ENCODE results near the gene MRGPRF.

DNA sequence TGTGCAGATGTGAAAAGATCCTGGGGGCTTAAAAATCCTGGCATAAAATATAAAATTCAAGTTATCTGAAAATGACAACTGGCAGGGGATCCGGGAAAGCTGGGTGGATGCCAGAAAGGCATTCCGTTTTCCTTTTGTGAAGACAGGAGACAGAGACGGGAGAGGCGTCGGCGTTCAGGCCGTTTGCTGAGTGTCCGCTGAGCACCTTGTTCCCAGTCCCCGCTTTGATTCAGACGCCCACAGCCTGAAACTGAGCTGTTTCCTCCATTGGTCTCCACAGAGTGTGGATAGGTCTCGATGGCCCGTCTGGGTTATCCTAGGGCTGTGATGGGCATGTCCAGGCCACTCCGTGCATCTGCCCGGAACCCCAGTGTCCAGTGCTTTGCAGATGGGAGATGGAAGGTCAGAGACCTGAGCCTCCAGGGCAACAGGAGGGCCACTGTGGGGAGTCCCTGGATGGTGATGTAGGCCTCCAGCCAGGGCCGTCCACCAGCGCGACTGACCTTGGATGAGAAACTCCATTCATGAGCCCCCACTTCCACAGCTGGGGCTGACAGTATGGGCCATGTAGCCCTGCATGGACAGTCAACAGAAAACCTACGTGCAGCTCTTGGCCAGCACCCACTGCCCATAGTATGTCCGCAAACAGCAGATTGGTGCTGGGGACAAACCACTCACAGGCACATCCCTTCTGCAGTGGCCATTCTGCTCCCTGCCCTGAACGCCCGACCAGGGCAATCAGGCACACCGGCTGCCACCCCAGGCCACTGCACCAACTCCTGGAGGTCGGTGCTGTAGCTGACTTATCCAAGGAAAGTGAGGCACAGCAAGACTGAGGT is 11.6 kb downstream of the MRGPRF start:
- TF ChIP-seq POLR2A (IDR thresholded peaks at IDR 0.05) (peak in 1 of 2 donors; percentile 10), CTCF (IDR thresholded peaks at IDR 0.05) (no peak)
